Mucosa of descending colon (tissue), 3 donors: ENCODE measurements around the gene SIX3. TPM values are rescaled to one million over a fixed set of nuclear protein-coding genes. Genes with fewer than 3 reads are reported as not detected.

ENCODE experiments used
- ATAC-seq: fragments of 200-7000 bp; cut with Tn5 transposase; one replicate; pipeline ENCODE4 v1.9.1; 2020; ENCODE audit warnings: mild to moderate bottlenecking, moderate library complexity
- DNase-seq, 3 donors: peaks; one replicate each; pipeline ENCODE4 v3.0.0-alpha.2; 2020
- H3K36me3 ChIP-seq: fragments of 200-600 bp; one replicate; pipeline ENCODE4 v1.8.0; 2021; ENCODE audit warnings: low read depth, mild to moderate bottlenecking
- H3K4me1 ChIP-seq: fragments of 200-600 bp; one replicate; pipeline ENCODE4 v1.8.0; 2021; ENCODE audit warnings: low read depth, mild to moderate bottlenecking
- H3K4me3 ChIP-seq: fragments of 200-600 bp; one replicate; pipeline ENCODE4 v1.8.0; 2021; ENCODE audit warnings: mild to moderate bottlenecking
- H3K9me3 ChIP-seq: fragments of 200-600 bp; one replicate; pipeline ENCODE4 v1.8.0; 2021; ENCODE audit warnings: mild to moderate bottlenecking
- CTCF ChIP-seq: fragments of 200-600 bp; IDR thresholded peaks from one replicate; pipeline ENCODE4 v1.8.0; 2022; ENCODE audit warnings: antibody characterized with exemption, mild to moderate bottlenecking
- intact Hi-C, 2 donors: fragments of 100-400 bp; cut with DNase I in 1 of 2; cut with micrococcal nuclease in 1 of 2; formaldehyde crosslinking; loops; one replicate each; pipeline versions ENCODE4 v1.11.0 to v1.11.1; 2022; cut with DNase I, micrococcal nuclease
- total RNA-seq, 3 donors: library from RNA; stranded (reverse); fragmentation: NEBNext Ultra II Directional in 2 of 3; extraction: Animal tissue kit (Norgen Biotek cat#: 25700) in 2 of 3; gene quantifications; one replicate each; pipeline versions ENCODE4 v1.2.1 to v1.2.4, GENCODE V29; 2021 to 2023
- donor health status: DM: no; HTN: no; CAD: no; lungs with moderate emphysema.
- donor health status: DM: no; HTN: no; CAD: no.
- donor health status: DM: no; HTN: yes; CAD: no.

Gene SIX3
- total RNA-seq, 3 donors from 2014 or later = not detected

- Histone ChIP-seq H3K36me3 (no peaks in the 10 kb centered on the region), H3K9me3 (no peaks in the 10 kb centered on the region), H3K4me3 (no peak overlapping the region), H3K4me1 (peaks cover 3% of the 10 kb centered on the region)
- DNase-seq = no peak
- intact Hi-C loops = no loop called here
- ATAC-seq = no peak
- TF ChIP-seq CTCF = no peak
These were observed 19.4 kb downstream of the SIX3 start for GRCh38 chr2:44960871-44961270.

- intact Hi-C loops = no loop called here
- no peak for TF ChIP-seq CTCF
These were observed 20.7 kb downstream of the SIX3 start for GRCh38 chr2:44962176-44962695.

GRCh38 chr2:44964752-44965236 lies 23.3 kb downstream of the SIX3 start:
- Histone ChIP-seq H3K4me3 (no peak overlapping the region), H3K9me3 (no peaks in the 10 kb centered on the region), H3K4me1 (no peaks in the 10 kb centered on the region), H3K36me3 (no peaks in the 10 kb centered on the region)
- intact Hi-C loops = no loop called here
- no peak for DNase-seq
- TF ChIP-seq CTCF = no peak
- ATAC-seq = no peak

More at GRCh38 chr2:44962176-44962695, 20.7 kb downstream of the SIX3 start:
- ATAC-seq = no peak
- no peaks in the 10 kb centered on the region for H3K9me3 ChIP-seq
- no peaks in the 10 kb centered on the region for H3K36me3 ChIP-seq
- DNase-seq = no peak
- no peaks in the 10 kb centered on the region for H3K4me1 ChIP-seq
- no peak overlapping the region for H3K4me3 ChIP-seq

DNA sequence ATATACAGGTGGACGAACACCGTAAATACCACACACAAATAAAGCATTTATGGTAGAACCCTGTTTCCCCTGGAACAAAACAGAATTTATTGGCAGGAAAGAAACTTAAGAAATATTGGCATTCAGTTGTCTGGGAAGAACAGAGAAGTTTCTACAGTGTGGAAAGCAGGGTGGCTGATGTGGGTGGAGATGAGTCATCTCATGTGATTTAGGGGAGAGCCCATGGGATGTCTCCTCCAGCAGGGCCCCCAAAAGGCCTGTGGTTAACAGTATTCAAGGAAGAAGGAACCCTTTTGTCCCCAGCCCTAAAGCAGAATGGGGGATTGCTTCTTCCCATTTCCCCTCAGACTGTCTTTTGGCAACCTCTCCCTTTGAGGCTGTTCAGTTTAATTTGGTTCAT lies 24.2 kb downstream of the SIX3 start:
- intact Hi-C loops = no loop called here

GRCh38 chr2:44967056-44967455 lies 25.6 kb downstream of the SIX3 start:
- no peaks in the 10 kb centered on the region for H3K4me1 ChIP-seq
- H3K9me3 ChIP-seq = no peaks in the 10 kb centered on the region
- no peak for DNase-seq
- no peaks in the 10 kb centered on the region for H3K36me3 ChIP-seq
- TF ChIP-seq CTCF = no peak
- no peak overlapping the region for H3K4me3 ChIP-seq
- intact Hi-C loops = no loop called here
- no peak for ATAC-seq

More for the DNA sequence above, 24.2 kb downstream of the SIX3 start:
- TF ChIP-seq CTCF = no peak
- no peak for ATAC-seq
- H3K4me1 ChIP-seq = no peaks in the 10 kb centered on the region
- no peak overlapping the region for H3K4me3 ChIP-seq
- H3K36me3 ChIP-seq = no peaks in the 10 kb centered on the region
- no peaks in the 10 kb centered on the region for H3K9me3 ChIP-seq
- no peak for DNase-seq
